T-helper 2 cell (primary cell): Measurements from ENCODE around the gene ZC3HAV1L.
A peak's percentile ranks its signal among the peaks of the same experiment; 100 is the strongest.
"Not testable (repeated sequence)": the region's sequence is repeated elsewhere in the genome, so short reads cannot be mapped to it uniquely, and the experiment has no call there.

ENCODE experiments used
- DNase-seq, 5 experiments: peaks; one replicate each; pipeline versions ENCODE4 v3.0.0 to v3.0.0-alpha.2; 2012 to 2022
- total RNA-seq, 2 donors: gene quantifications; one replicate each; lab custom pipeline; 2026; lab: John Stamatoyannopoulos, UW

Gene ZC3HAV1L
- 1.6 to 2.6 reads per million in 2 donors for total RNA-seq

- DNase-seq, result peak; percentile 14 to 81 (median 20)
Observed at GRCh38 chr7:139035586-139036353, at the start of gene ZC3HAV1L. Gene ZC3HAV1L, minus strand, starts transcription at chr7:139036042. Its CDS starts 25 bp downstream, at chr7:139036017.

GRCh38 chr7:139084709-139085108 lies 48.9 kb upstream of the ZC3HAV1L start:
- no peak for DNase-seq

GRCh38 chr7:139081584-139081983 lies 45.7 kb upstream of the ZC3HAV1L start:
- DNase-seq, result no peak

GRCh38 chr7:139080905-139081304 lies 45.1 kb upstream of the ZC3HAV1L start:
- peak in 1 of 5 experiments; percentile 41 for DNase-seq

- DNase-seq, result no peak
Observed at GRCh38 chr7:139079861-139080260, 44.0 kb upstream of the ZC3HAV1L start.

- DNase-seq, result no peak
Observed at GRCh38 chr7:139078911-139079310, 43.1 kb upstream of the ZC3HAV1L start.

GRCh38 chr7:139078399-139078798 lies 42.6 kb upstream of the ZC3HAV1L start:
- no peak for DNase-seq

GRCh38 chr7:139077706-139078105 lies 41.9 kb upstream of the ZC3HAV1L start:
- DNase-seq, result not testable (repeated sequence)

- DNase-seq, result no peak
Observed at GRCh38 chr7:139075871-139076686, 40.2 kb upstream of the ZC3HAV1L start.

- DNase-seq, result peak; percentile 21 to 80 (median 56)
Observed at GRCh38 chr7:139075031-139075652, 39.3 kb upstream of the ZC3HAV1L start.

- DNase-seq, result no peak
Observed at GRCh38 chr7:139072796-139073195, 37.0 kb upstream of the ZC3HAV1L start.

GRCh38 chr7:139071680-139072079 lies 35.8 kb upstream of the ZC3HAV1L start:
- peak in 2 of 5 experiments; percentile 20 to 87 for DNase-seq

GRCh38 chr7:139068544-139069399 lies 32.9 kb upstream of the ZC3HAV1L start:
- DNase-seq, result no peak

- no peak for DNase-seq
Observed at GRCh38 chr7:139066315-139066714, 30.5 kb upstream of the ZC3HAV1L start.

- no peak for DNase-seq
Observed at GRCh38 chr7:139065323-139065722, 29.5 kb upstream of the ZC3HAV1L start.

GRCh38 chr7:139061416-139061815 lies 25.6 kb upstream of the ZC3HAV1L start:
- peak in 1 of 5 experiments; percentile 59 for DNase-seq

- no peak for DNase-seq
Observed at GRCh38 chr7:139060695-139061237, 24.9 kb upstream of the ZC3HAV1L start.

GRCh38 chr7:139059905-139060304 lies 24.1 kb upstream of the ZC3HAV1L start:
- no peak for DNase-seq

GRCh38 chr7:139058943-139059342 lies 23.1 kb upstream of the ZC3HAV1L start:
- no peak for DNase-seq

- no peak for DNase-seq
Observed at GRCh38 chr7:139055674-139056073, 19.8 kb upstream of the ZC3HAV1L start.

GRCh38 chr7:139054656-139055055 lies 18.8 kb upstream of the ZC3HAV1L start:
- not testable (repeated sequence) for DNase-seq

GRCh38 chr7:139054101-139054500 lies 18.3 kb upstream of the ZC3HAV1L start:
- no peak for DNase-seq
